ENCODE measurements around the gene BID. TPM values are rescaled to one million over a fixed set of nuclear protein-coding genes. Genes with fewer than 3 reads are reported as not detected.

Gene BID
- total RNA-seq: 5.7 and 12.7 TPM in 2 replicates

DNA sequence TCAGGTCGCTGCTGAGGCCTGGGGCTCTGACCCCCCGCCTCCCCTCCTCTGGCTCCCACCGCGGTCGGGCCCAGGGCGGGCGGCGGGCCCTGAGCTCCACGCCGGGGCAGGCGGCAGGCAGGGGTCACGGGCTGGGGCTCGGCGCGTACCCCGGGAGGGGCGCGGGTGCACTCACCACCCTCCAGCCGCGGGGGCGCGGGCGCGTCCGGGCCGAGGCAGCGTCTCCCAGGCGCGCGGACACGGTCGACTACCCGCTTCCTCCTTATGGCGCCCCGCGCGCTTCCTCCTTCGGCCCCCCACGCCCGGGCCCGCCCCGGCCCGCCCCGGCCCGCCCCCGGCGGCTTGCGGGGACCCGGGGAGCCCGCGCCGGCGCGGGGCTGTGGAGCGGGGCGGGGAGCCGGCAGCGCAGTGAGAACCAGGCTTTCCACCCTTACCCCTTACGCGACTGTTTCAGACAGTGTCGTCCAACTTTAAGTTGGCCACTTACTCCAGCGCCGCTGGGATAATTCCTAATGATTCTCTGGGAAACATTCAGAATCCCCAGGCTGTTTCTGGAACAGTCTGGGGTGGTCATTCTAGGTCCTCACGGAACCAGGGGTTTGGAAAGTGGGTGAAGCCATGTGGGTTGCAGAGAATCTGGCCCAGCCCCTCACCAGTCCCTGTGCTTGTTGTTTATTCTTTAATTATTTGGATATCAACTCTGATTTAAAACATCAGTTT, at the start of gene BID:
TSS of gene BID (minus strand) at position 264 of the 720 bp plus-strand sequence. CDS start 24,353 bp downstream, outside the sequence.

Other genes with a start within 250 kb of the BID start
- not detected in 2 replicates for gene SLC25A18, start 211.0 kb downstream of the BID start, total RNA-seq
- gene ATP6V1E1, start 145.7 kb downstream of the BID start, total RNA-seq: 219 and 223 TPM in 2 replicates
- gene BCL2L13, start 135.7 kb downstream of the BID start, total RNA-seq: 56.5 and 58.9 TPM in 2 replicates

All from aortic smooth muscle cell (primary cell).